Left ventricle myocardium superior (tissue), 1 donor: ENCODE results near the gene FCER2. TPM values are rescaled to one million over a fixed set of nuclear protein-coding genes. Genes with fewer than 3 reads are reported as not detected.

Experiments used
- ATAC-seq: fragments of 200-7000 bp; cut with Tn5 transposase; one replicate; pipeline ENCODE4 v1.9.1; 2020; ENCODE audit warnings: mild to moderate bottlenecking, moderate library complexity
- DNase-seq: peaks from one replicate; pipeline ENCODE4 v3.0.0-alpha.2; 2020
- intact Hi-C: fragments of 100-400 bp; cut with micrococcal nuclease; formaldehyde crosslinking; loops from one replicate; pipeline ENCODE4 v1.11.0; 2022
- total RNA-seq: library from RNA; stranded (reverse); fragmentation: NEBNext Ultra II Directional; extraction: Animal tissue kit (Norgen Biotek cat#: 25700); gene quantifications from one replicate; pipeline ENCODE4 v1.2.1, GENCODE V29; 2021
- donor health status: DM: no; HTN: yes; CAD: no; lungs with severe emphysema.

Gene FCER2
- total RNA-seq, 1 donor from 2014 or later, result 0.17 TPM

- ATAC-seq, result peak; percentile 47
- intact Hi-C loops, result no loop called here
- no peak for DNase-seq
Observed at GRCh38 chr19:7734220-7735203, 32.6 kb upstream of the FCER2 start.

- intact Hi-C loops, result no loop called here
- no peak for ATAC-seq
- DNase-seq, result no peak
Observed at GRCh38 chr19:7733376-7733775, 31.4 kb upstream of the FCER2 start.

GRCh38 chr19:7732045-7732444 lies 30.1 kb upstream of the FCER2 start, which contains the start of gene CLEC4G:
CLEC4G (minus strand) TSS chr19:7732110; CDS start chr19:7732102, 8 bp downstream.
- DNase-seq (no peak), ATAC-seq (no peak)
- intact Hi-C loops, result no loop called here

- DNase-seq, result no peak
- intact Hi-C loops, result no loop called here
- no peak for ATAC-seq
Observed at GRCh38 chr19:7731615-7732014, 29.7 kb upstream of the FCER2 start.

- intact Hi-C loops, result no loop called here
- ATAC-seq (no peak), DNase-seq (no peak)
Observed at GRCh38 chr19:7731218-7731595, 29.3 kb upstream of the FCER2 start.

- no peak for ATAC-seq
- no peak for DNase-seq
- intact Hi-C loops, result no loop called here
Observed at GRCh38 chr19:7730286-7731217, 28.6 kb upstream of the FCER2 start.

- intact Hi-C loops, result no loop called here
- DNase-seq, result no peak
- ATAC-seq, result no peak
Observed at GRCh38 chr19:7729831-7730285, 27.9 kb upstream of the FCER2 start.

- intact Hi-C loops, result no loop called here
- no peak for DNase-seq
- ATAC-seq, result no peak
Observed at GRCh38 chr19:7729211-7729610, 27.3 kb upstream of the FCER2 start.

GRCh38 chr19:7725791-7726190 lies 23.9 kb upstream of the FCER2 start:
- no peak for DNase-seq
- intact Hi-C loops, result no loop called here
- no peak for ATAC-seq

GRCh38 chr19:7722231-7722651 lies 20.3 kb upstream of the FCER2 start:
- DNase-seq (no peak), ATAC-seq (no peak)
- intact Hi-C loops, result no loop called here

GRCh38 chr19:7720351-7720750 lies 18.4 kb upstream of the FCER2 start:
- DNase-seq, result no peak
- intact Hi-C loops, result no loop called here
- ATAC-seq, result no peak

- intact Hi-C loops, result no loop called here
- ATAC-seq, result no peak
- no peak for DNase-seq
Observed at GRCh38 chr19:7718668-7719067, 16.7 kb upstream of the FCER2 start.

GRCh38 chr19:7716762-7717161 lies 14.8 kb upstream of the FCER2 start:
- no peak for ATAC-seq
- no peak for DNase-seq
- intact Hi-C loops, result no loop called here

- DNase-seq (no peak), ATAC-seq (no peak)
- intact Hi-C loops, result no loop called here
Observed at GRCh38 chr19:7715671-7716070, 13.7 kb upstream of the FCER2 start.

GRCh38 chr19:7710616-7711015 lies 8.7 kb upstream of the FCER2 start:
- intact Hi-C loops, result no loop called here
- ATAC-seq (no peak), DNase-seq (no peak)

GRCh38 chr19:7709932-7710460 lies 8.1 kb upstream of the FCER2 start:
- intact Hi-C loops, result no loop called here
- no peak for DNase-seq
- ATAC-seq, result no peak

GRCh38 chr19:7706955-7707456 lies 5.1 kb upstream of the FCER2 start:
- intact Hi-C loops, result no loop called here
- no peak for DNase-seq
- peak; percentile 57 for ATAC-seq

- DNase-seq, result no peak
- intact Hi-C loops, result no loop called here
- ATAC-seq, result peak; percentile 13
Observed at GRCh38 chr19:7706188-7706954, 4.4 kb upstream of the FCER2 start.
